Nephron (organoid): ENCODE data around the gene ANKRD11.
"Not testable (repeated sequence)": the region's sequence is repeated elsewhere in the genome, so short reads cannot be mapped to it uniquely, and the experiment has no call there.

ENCODE experiments used
- H3K27ac Mint-ChIP-seq, 3 experiments: 2 replicates each; pipeline ENCODE4 v1.8.0; 2020; ENCODE audit warnings: mixed read lengths in 3 of 3, mild to moderate bottlenecking in 2 of 3, moderate library complexity in 1 of 3
- H3K27me3 Mint-ChIP-seq: 2 replicates; pipeline ENCODE4 v1.8.0; 2021; ENCODE audit warnings: low read depth, mild to moderate bottlenecking, moderate library complexity, mixed read lengths
- H3K36me3 Mint-ChIP-seq: 2 replicates; pipeline ENCODE4 v1.8.0; 2020; ENCODE audit warnings: low read depth, mixed read lengths
- H3K4me1 Mint-ChIP-seq: 2 replicates; pipeline ENCODE4 v1.8.0; 2020; ENCODE audit warnings: mixed read lengths
- H3K4me3 Mint-ChIP-seq, 3 experiments: 2 replicates each; pipeline ENCODE4 v1.8.0; 2020; ENCODE audit warnings: mild to moderate bottlenecking in 3 of 3, mixed read lengths in 3 of 3, moderate library complexity in 2 of 3
- H3K9me3 Mint-ChIP-seq: 2 replicates; pipeline ENCODE4 v1.8.0; 2020; ENCODE audit warnings: mixed read lengths
- TF ChIP-seq, protein P1 (sequence below), 3 experiments: fragments of 200-600 bp; sonication (generic); IDR thresholded peaks; one replicate each; pipeline ENCODE4 v1.5.0; 2021; ENCODE audit warnings: antibody characterized with exemption in 3 of 3; ENCODE audit not compliant: unreplicated experiment in 3 of 3

ANKRD11 gene

DNA sequence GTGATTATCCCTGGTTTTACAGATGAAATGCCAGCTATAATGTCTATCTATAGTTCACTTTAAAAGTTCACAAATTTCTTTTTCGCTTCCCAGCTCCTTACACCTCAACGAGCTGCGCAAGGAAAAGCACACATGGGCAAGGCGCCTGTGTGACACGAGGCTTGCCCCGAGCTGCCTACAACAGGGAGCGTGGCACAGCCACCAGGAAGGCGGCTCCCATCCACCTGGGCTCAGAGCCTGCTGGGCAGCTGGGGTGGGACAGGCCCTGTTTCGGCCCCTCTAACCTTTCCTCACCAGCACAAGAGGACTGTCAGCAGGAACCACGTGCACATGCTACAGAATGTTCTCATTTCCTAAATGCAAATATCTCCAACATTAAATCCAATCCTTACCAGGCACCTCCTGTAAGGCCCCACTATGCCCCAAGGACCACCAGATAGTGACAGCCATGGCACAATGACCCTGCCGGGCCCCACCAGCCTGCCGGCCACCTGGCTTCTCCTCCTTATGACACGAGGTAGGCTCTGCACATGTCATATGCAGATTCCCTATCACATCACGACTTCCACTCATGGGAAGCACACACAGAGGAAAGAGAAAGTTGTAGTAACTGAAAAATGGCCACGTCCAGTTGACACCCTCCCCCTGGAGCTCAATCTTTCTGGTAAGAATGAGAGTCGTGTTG, 180.8 kb downstream of the ANKRD11 start:
- H3K36me3 Mint-ChIP-seq: peaks cover 54% of the 10 kb centered on the region
- no peaks in the 10 kb centered on the region for H3K9me3 Mint-ChIP-seq
- TF ChIP-seq, protein P1, sequence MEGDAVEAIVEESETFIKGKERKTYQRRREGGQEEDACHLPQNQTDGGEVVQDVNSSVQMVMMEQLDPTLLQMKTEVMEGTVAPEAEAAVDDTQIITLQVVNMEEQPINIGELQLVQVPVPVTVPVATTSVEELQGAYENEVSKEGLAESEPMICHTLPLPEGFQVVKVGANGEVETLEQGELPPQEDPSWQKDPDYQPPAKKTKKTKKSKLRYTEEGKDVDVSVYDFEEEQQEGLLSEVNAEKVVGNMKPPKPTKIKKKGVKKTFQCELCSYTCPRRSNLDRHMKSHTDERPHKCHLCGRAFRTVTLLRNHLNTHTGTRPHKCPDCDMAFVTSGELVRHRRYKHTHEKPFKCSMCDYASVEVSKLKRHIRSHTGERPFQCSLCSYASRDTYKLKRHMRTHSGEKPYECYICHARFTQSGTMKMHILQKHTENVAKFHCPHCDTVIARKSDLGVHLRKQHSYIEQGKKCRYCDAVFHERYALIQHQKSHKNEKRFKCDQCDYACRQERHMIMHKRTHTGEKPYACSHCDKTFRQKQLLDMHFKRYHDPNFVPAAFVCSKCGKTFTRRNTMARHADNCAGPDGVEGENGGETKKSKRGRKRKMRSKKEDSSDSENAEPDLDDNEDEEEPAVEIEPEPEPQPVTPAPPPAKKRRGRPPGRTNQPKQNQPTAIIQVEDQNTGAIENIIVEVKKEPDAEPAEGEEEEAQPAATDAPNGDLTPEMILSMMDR (IDR thresholded peaks at IDR 0.05; ENCODE audit: unreplicated experiment in 3 of 3): no peak
- H3K27ac Mint-ChIP-seq: no peak overlapping the region
- peaks cover 13% of the 10 kb centered on the region for H3K4me1 Mint-ChIP-seq
- H3K4me3 Mint-ChIP-seq: no peak overlapping the region
- H3K27me3 Mint-ChIP-seq: no peaks in the 10 kb centered on the region

DNA sequence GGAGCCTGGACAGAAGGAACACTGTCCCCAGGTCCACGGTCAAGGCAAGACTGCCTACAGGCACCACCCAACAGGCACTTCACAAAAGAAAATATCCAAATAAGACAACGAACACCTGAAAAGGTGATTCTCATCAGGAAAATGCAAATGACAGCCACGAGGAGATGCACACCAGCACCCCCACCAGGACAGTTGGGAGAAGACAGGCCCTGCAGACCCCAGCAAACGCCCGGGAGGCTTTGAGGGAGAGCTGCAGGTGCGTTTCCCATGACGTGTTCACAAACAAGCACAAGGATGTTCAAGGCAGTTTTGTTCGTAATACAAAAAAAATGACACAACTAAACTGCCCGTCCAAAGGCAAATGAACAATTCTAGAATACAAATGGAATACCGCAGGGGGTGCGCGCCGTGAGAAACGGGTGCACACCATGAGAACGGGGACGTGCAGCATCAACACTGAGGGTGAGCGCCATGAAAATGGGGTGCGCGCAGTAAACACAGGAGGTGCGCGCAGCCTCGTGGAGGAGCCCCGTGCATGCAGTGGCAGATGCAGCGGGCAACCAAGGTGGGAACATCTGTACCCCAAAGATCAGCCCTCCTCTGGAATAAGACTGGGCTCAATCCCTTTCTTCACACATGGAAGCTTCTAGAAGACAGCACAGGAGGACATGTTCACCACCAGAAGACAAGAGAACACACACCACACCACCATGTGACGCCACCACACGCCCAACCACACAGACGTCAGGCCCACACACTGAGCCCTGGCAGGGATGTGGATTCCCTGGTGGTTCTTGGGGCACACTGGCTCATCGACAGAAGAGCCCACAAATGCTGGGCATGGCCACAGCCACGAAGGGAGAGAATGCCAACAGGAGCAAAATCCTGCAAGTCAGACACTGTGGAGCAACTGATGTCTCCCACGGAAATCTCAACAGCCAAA, 181.7 kb downstream of the ANKRD11 start:
- TF ChIP-seq, protein P1 (IDR thresholded peaks at IDR 0.05; ENCODE audit: unreplicated experiment in 3 of 3): peak in 2 of 3 experiments; percentile 38 to 44
- Mint-ChIP-seq H3K36me3 (peaks cover 55% of the 10 kb centered on the region), H3K27ac (peak overlapping the region in 1 of 3 experiments; percentile 51), H3K4me3 (no peak overlapping the region), H3K4me1 (peaks cover 4% of the 10 kb centered on the region), H3K27me3 (no peaks in the 10 kb centered on the region), H3K9me3 (no peaks in the 10 kb centered on the region)

DNA sequence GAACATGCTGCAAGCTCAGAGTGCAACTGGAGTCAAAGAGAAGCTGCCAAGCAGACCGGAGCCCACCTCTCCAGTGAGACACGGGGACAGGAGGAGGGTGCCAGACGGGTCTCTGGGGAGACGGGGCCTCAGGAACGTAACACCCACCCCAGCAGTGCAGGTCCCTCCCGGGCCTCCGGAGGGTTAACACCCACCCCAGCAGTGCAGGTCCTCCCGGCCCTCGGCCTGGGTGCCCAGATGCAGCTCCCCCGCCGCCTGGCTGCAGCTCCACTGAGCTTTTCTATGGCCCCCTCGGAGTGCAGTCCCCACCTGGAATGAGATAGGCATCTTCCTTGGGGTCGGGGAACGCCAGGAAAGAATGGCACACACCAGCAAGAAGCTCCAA, 182.9 kb downstream of the ANKRD11 start:
- Mint-ChIP-seq H3K9me3 (no peaks in the 10 kb centered on the region), H3K4me3 (no peak overlapping the region), H3K27ac (no peak overlapping the region), H3K36me3 (peaks cover 52% of the 10 kb centered on the region), H3K4me1 (no peaks in the 10 kb centered on the region), H3K27me3 (no peaks in the 10 kb centered on the region)
- TF ChIP-seq, protein P1 (IDR thresholded peaks at IDR 0.05; ENCODE audit: unreplicated experiment in 3 of 3): no peak

DNA sequence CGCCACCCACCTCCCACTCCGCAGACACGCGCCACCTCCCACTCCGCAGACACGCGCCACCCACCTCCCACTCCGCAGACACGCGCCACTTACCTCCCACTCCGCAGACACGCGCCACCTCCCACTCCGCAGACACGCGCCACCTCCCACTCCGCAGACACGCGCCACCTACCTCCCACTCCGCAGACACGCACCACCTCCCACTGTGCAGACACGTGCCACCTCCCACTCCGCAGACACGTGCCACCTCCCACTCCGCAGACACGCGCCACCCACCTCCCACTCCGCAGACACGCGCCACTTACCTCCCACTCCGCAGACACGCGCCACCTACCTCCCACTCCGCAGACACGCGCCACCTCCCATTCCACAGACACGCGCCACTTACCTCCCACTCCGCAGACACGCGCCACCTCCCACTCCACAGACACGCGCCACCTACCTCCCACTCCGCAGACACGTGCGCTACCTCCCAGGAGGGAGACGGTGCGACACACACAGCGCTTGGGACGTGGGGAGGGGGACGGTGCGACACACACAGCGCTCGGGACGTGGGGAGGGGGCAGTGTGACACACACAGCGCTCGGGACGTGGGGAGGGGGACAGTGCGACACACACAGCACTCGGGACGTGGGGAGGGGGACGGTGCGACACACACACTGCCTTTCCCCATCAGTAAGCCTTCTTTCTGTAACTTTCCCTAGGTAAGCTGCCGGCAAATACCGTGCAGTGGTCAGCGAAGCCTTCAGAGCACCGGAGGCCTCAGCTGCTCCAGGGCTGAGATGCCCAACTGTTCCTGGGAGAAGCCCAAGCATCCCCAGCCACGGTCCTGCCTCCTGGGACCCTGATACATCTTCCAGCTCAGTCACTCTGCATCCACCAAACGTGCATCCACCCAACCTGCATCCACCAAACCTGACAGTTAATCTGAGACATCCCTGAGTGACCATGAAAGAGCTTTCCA, 183.6 kb downstream of the ANKRD11 start:
- H3K4me3 Mint-ChIP-seq, H3K9me3 Mint-ChIP-seq, H3K27me3 Mint-ChIP-seq, H3K27ac Mint-ChIP-seq, H3K4me1 Mint-ChIP-seq: not testable (repeated sequence)
- peaks cover 47% of the 10 kb centered on the region for H3K36me3 Mint-ChIP-seq

DNA sequence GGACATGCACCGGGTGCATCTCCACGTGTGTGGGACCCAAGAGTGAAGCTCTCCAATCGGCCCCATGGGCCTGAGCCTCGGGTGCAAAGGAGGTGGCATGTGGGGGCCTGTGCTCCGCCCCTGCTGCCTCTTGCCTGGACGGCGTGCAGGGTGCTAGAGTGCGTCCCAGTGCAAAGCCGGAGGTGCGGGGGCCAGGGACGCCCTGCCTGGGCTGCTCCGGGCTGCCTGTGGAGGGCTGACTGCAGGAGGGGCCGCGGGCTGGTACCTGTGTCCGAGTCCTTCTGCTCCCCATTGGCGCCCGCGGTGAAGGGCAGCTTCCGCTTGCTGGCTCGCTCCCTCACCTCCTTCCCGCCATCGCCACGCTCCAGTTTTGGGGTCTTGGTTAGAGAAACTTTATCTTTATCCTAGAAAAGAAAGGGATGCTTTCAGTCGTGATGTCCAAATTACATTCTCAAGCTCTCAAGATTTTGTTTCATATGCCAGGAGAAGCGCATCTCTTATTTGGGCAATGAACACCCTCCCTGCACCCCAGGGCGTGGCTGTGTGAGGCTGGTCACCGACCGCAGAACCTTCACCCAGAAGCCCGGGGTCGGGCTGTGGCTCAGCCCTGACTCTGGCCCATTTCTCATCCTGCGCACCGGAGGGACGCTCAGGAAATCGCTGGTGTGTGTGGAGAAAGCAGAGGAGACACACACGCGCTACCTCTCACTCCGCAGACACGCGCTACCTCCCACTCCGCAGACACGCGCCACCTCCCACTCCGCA, 185.2 kb downstream of the ANKRD11 start:
- TF ChIP-seq, protein P1 (IDR thresholded peaks at IDR 0.05; ENCODE audit: unreplicated experiment in 3 of 3): no peak
- H3K4me1 Mint-ChIP-seq: peaks cover 4% of the 10 kb centered on the region
- no peaks in the 10 kb centered on the region for H3K27me3 Mint-ChIP-seq
- no peak overlapping the region for H3K4me3 Mint-ChIP-seq
- H3K27ac Mint-ChIP-seq: no peak overlapping the region
- peaks cover 40% of the 10 kb centered on the region for H3K36me3 Mint-ChIP-seq
- H3K9me3 Mint-ChIP-seq: no peaks in the 10 kb centered on the region
